T47D (cell line): Measurements from ENCODE around the gene NDOR1.

Source experiments
- DNase-seq, 2 experiments: peaks; one replicate each; pipeline versions ENCODE4 v3.0.0 to v3.0.0-alpha.2; 2011 to 2012; ENCODE audit warnings: low read depth in 1 of 2, low spot score in 1 of 2
- JUND ChIP-seq: IDR thresholded peaks from 2 replicates; pipeline ENCODE4 v1.6.1; 2012; ENCODE audit warnings: low read depth
- in situ Hi-C: cut with HindIII; loops from 2 replicates; pipeline ENCODE4 v1.10.0; 2016; ENCODE audit warnings: low sequenced_read_pairs, low pct_unique_long_range_greater_than_20kb

NDOR1 gene

DNA sequence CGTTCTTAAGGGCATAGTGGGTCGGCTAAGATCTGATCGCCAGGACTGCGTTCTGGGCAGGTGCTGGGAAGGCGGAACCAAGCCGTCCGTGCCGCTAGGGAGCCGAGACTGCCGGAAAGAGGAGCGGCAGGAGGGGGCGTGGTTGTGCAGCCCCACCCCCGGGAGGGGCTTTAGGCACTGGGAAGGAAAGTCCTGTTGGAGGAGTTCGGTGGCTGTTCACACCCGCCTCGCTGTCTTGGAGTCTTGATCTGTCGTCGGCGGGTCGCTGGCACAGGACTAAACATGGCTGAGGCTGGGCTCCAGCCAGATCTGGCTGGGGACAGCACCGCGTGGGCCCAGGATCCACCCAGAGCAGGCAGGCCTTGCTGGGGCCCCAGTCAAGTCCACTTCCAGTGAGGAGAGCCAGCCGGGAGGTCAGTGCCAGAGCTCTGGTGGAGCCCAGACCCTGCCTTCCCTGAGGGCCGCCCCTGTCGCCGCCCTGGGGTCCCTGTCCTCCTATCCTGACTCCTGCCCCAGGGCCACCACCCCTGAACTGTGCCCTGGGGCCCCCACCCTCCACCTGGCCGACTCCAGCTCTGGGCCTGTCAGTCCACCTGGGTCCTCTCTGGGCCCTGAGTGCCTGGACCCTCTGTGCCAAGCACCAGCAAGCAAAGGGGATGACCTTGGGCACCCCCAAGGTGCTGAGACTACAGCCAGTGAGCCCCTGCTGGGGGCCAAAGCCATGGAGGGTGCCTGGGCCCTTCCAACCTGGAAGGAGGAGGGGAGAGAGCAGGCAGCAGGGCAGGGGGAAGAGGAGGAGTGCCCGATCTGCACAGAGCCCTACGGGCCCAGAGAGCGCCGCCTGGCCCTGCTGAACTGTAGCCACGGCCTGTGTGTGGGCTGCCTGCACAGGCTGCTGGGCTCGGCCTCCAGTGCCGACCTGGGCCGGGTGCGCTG, 12.0 kb downstream of the NDOR1 start:
- DNase-seq: peak; percentile 97 to 99

GRCh38 chr9:137218212-137218753, 12.8 kb downstream of the NDOR1 start:
- no peak for DNase-seq
- in situ Hi-C loops: no loop called here
- no peak for TF ChIP-seq JUND

More for the DNA sequence above, 12.0 kb downstream of the NDOR1 start:
- no peak for TF ChIP-seq JUND
- in situ Hi-C loops: no loop called here

DNA sequence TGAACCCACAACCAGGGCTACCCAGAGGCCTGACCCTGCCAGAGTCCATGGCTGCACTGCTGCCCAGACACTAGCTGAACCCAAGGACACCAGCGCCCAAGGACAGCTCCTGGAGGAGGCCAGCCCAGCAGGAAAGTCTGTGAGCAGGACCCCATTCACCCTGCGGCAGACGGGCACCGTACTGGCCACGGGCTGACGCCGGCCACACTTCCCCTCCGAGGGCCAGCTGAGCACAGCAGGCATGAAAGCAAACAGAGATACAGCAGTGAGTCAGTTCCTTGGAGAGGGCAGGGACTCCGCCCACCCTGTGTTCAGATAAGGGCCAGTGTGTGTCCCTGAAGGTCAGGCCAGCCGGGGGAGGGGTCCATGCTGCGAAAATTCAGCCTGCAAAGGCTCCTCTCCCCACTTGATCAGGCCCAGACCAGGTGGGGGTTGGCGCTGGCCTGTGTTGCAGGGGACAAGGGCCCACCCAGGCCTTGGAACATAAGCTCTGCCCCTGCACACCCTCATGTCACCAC, 13.3 kb downstream of the NDOR1 start:
- DNase-seq: no peak
- in situ Hi-C loops: no loop called here
- TF ChIP-seq JUND: no peak

- TF ChIP-seq JUND: no peak
- in situ Hi-C loops: no loop called here
- DNase-seq: no peak
Measured at GRCh38 chr9:137219757-137220316, 14.3 kb downstream of the NDOR1 start.

DNA sequence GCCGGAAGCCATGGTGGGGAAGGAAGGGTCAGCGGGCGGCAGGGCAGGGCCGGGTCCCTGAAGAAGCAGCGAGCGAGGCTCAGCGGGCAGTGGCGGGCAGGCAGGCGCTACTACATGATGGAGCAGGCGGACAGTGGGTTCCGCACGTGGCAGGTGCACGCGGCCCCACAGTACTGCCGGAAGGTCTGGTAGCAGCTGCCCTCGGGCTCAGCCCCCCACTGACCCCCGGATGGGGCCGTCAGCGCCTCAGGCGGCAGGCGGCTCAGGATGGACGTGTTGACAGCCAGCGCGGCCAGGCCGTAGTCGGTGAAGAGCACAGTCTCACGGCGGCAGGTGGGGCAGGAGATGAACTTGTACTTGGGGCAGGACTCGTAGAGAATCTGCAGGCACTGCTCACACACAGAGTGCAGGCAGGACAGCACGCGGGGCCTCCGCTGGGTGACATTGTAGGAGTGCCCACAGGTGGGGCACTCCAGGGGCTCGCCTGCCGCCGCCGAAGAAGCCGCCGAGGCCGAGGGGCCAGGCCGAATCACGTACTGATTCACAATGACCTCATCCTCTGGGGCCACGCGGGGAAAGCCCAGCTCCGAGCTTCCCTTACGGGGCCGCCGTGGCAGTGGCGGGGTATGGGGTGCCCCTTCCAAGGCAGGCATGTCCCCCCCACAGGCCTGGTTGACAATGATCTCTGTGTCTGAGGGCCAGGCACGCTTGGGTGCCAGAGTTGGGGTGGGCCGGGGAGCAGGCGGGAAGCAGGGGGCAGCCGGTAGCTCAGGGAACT, 15.0 kb downstream of the NDOR1 start:
- no peak for TF ChIP-seq JUND
- DNase-seq: no peak
- in situ Hi-C loops: no loop called here

GRCh38 chr9:137221095-137221505, 15.6 kb downstream of the NDOR1 start:
- TF ChIP-seq JUND: no peak
- DNase-seq: no peak
- in situ Hi-C loops: no loop called here

GRCh38 chr9:137221506-137222111, 16.1 kb downstream of the NDOR1 start:
- DNase-seq: peak in 1 of 2 experiments; percentile 55
- in situ Hi-C loops: no loop called here
- TF ChIP-seq JUND: no peak

DNA sequence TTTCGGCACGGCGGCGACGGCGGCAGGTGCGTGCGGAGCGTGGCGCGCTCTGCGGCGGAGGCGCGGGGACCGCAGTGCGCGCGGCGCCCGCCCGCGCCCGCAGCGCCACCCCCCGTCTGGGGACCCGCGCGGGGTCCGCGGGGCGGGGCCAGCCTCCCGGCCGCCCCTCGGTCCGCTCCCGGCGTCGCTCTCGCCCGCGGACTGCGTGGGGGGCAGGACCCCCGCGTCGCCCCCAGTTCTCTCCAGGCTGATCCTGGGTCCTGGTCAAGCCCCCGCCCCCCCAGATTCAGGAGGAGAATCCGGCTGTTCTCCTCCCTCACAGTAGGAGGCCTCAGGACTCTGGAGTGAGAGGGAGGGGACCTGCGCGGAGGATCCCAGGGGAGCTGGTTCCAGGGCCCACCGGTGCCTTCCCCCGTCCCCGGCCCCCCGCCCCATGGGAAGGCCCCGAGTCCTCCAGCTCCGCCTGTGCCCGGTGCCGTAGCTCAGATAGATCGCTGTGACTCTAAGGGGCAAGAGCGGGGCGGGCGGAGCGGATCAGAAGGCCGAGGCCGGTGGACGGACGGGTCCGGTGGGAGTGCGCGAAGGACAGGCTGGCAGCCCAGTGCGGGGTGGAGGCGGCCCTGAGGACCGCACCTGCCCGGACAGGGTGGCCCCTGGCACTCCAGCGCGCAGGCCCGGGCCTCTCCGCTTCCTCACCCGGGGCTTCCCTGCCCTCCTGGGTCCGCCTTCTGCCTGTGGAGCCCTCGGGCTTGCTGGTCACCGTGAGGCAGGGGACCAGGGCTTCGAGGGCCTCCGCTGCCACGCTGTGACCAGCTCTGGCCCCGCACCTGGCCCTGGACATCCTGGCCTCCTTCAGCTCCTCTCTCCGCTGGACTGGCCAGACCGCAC, 16.9 kb downstream of the NDOR1 start, which contains the start of gene RNF208:
TSS of gene RNF208 (minus strand) at position 51 of the 888 bp plus-strand sequence. CDS start 1,028 bp downstream, outside the sequence.
- peak in 1 of 2 experiments; percentile 70 for DNase-seq
- no peak for TF ChIP-seq JUND
- in situ Hi-C loops: no loop called here

- in situ Hi-C loops: no loop called here
- peak; percentile 99 to 100 for DNase-seq
- no peak; the same call in none of the 2 replicates for TF ChIP-seq JUND
Measured at GRCh38 chr9:137223078-137223970, 17.8 kb downstream of the NDOR1 start.
